ENCODE data around the gene CCDC70.
"Not testable (repeated sequence)": the region's sequence is repeated elsewhere in the genome, so short reads cannot be mapped to it uniquely, and the experiment has no call there.

Gene CCDC70

DNA sequence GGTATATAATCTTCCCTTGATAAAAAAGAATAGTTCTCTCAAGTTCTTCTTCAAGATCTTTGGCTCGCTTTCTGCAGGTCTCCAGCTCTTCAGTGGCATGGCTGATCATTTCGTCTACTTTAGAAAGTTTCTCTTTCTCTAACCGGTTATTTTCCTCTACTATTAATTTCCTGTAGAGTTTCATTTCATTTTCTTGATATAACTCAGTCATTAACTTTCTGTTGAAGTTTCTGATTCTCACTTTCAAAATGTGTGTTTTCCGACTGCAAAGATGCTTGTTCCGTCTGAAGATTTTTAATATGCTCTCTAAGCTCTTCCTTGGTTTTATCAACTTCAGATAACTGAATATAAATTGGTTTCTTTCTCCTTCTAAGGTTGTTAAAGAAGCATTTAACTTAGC, 47.5 kb downstream of the CCDC70 start:
- DNase-seq (ENCODE audit: low spot score): not testable (repeated sequence)

DNA sequence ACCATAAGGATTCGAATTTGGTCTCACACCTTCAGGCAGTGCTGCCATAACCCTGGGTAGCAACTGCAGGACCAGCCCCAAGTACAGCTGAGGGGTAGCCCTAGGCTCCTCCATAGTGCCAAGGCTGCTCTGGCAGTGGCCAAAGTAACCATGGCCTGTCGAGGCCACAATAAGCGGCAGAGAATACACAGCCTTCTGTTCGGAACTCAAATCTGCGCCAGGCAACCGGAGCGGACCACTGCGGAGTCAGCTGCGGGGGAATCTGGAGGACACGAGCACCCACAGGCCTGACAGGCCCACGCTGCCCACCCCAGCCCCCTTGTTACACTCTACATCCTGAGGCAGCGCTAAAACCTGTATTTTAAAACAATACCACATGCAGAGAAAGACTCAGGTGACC, 48.7 kb downstream of the CCDC70 start:
- DNase-seq (ENCODE audit: low spot score): no peak

DNA sequence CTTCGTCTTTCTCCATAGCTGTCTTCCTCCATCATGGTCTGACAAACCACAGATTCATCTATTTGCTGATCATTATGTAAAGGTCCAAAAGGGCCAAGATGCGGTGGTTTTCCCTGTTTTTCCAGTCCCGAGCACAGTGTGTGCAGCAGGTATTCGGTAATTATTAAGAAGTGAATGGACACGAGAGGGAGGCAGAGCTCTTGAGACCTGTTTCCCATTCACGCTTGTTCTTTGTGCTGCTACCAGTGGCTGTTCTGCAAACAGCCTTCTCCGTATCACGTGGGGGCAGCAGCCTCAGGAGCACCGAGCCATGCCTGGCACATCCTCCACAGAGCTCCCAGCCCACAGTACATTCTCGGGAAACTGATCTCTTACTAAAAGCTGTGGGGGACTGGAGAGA, 50.3 kb downstream of the CCDC70 start:
- no peak for DNase-seq (ENCODE audit: low spot score)

DNA sequence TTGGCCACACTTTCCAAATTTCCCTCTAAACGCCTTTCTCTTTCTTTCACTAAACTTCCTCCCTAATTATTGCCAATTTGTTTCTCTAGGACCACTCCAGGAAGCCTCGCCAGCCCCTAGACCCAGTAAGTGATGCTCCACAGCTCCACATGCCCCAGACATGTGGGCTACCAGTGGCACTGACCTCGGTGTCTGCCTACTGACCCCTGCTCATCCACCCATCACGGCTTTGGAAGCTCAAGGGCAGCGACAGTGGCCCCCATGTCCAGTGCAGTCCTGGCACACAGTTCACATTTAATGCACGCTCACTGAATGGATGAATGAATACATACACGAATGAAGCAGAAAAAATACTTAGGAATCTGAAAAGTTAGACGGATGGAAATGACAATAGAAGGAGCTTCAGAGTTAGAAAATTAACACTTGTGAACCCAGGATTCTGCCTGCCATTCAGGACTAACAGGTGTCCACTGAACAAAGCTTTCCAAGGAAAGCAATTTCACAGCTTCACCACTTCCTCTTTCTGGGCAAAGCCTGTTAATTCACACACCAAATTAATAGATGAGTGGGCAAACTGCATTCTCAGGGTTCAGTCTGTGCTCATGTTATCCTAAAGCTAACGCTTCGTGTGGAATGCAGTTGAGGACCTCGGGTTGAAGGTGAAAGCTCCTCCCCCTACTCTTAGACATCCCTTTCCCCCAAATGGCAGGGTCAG, 50.9 kb downstream of the CCDC70 start:
- DNase-seq (ENCODE audit: low spot score): no peak

DNA sequence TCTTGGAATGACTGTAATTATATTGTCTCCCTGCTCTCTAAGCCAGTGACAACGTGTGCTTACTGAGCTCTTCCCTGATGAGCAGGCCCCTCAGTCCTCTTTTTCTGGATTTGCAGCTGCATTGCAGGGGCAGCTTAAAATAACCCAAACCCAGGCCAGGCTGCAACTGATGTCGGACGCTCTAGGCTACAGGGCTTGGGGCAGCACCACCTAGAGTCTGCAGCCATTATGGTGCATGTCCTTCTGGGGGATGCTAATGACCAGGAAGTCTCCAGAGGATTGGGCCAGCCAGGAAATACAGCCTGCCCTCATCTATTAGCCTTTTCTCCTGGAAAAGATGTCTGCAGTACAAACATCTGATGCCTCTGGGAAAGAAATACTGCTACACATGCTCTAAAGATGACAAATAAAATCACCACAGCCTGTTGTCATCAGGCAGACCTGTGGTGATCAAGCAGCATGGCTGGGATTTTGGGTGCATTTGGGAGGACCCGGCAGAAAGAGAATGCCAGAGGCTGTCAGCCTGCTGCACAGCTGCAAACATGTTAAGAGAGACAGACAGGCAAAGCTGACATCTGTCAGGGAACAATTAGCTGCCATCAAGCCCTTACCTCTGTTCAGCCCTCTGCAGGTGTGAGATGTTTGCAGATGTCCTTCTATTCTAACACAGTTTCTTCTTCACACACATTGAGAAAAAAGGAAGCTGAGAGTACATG, 51.8 kb downstream of the CCDC70 start:
- DNase-seq (ENCODE audit: low spot score): no peak

DNA sequence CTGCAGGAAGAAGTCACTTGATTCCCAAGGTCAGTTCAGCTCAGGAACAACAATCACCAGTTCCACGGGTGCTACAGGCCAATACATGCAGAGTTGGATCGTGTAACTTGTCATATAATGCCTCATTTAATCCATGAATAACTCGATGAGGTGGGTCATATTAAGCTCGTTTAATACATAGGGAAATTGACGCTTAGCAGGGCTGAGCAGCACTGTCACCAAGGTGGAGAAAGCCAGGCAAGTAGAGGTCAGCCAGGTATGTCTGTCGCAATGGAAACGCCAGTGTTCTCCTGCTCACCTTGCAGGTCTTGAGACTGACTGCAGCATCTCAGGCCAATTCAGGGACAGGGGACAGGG, 52.3 kb downstream of the CCDC70 start:
- no peak for DNase-seq (ENCODE audit: low spot score)
